ENCODE data around the gene GPBP1. TPM values are rescaled to one million over a fixed set of nuclear protein-coding genes. Genes with fewer than 3 reads are reported as not detected.

GPBP1 gene
- total and polyA plus RNA-seq, 2 experiments from 2014 or later: 105 to 109 TPM

DNA sequence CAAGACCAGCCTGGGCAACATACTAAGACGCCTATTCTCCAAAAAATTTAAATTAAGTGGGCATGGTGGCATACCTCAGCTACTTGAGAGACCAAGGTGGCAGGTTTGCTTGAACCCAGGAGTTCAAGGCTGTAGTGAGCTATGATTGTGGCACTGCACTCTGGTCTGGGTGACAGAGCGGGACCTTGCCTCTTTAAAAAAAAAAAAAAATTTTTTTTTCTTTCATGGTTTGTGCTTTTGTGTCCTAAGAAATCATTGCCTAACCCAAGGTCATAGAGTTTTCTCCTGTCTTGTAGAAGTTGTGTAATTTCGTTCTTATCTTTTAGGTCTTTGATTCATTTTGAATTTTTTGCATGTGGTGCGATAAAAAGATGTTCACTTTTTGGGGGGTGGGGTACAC, 12.3 kb downstream of the GPBP1 start:
- H3F3A ChIP-seq (replicated peaks; ENCODE audit: low read depth): no peaks in the 10 kb centered on the region
- no peak for ATAC-seq
- DNase-seq (ENCODE audit: low spot score): no peak
- no peak overlapping the region for H3K4me2 ChIP-seq
- H3K4me3 ChIP-seq: no peak overlapping the region
- peaks cover 22% of the 10 kb centered on the region for H3K36me3 Mint-ChIP-seq (ENCODE audit: low read depth)
- no peaks in the 10 kb centered on the region for H3K27me3 ChIP-seq (ENCODE audit: insufficient read depth)
- peak overlapping the region; percentile 29; the same call in 1 of the 3 replicates for H3K4me3 Mint-ChIP-seq
- no peak overlapping the region for H3K27ac ChIP-seq (ENCODE audit: low read depth)
- H3K4me1 Mint-ChIP-seq: peaks cover 45% of the 10 kb centered on the region
- H3K27me3 Mint-ChIP-seq (ENCODE audit: insufficient read depth, low read depth, poor library complexity): peaks cover 6% of the 10 kb centered on the region
- 0 out of 2 replicates have a peak overlapping the region, but pooled peaks have one; percentile 53 for H3K27ac Mint-ChIP-seq
- H3K9me3 Mint-ChIP-seq: no peaks in the 10 kb centered on the region
- peaks cover 100% of the 10 kb centered on the region for H3K79me2 ChIP-seq (replicated peaks; ENCODE audit: insufficient read depth)
- TF ChIP-seq EZH2phosphoT487 (IDR thresholded peaks at IDR 0.05; ENCODE audit: unreplicated experiment) (no peak), CTCF (conservative IDR thresholded peaks at IDR 0.05; ENCODE audit: low read depth in 2 of 2) (no peak), JUNB (IDR thresholded peaks at IDR 0.05; ENCODE audit: unreplicated experiment) (no peak), EZH2 (IDR thresholded peaks at IDR 0.05; ENCODE audit: low read depth, unreplicated experiment) (no peak), ZNF462 (CRISPR knock-in tag; IDR thresholded peaks at IDR 0.05) (no peak), ZNF114 (CRISPR knock-in tag; IDR thresholded peaks at IDR 0.05) (no peak), REST (IDR thresholded peaks at IDR 0.05; ENCODE audit: unreplicated experiment) (no peak), NANOG (IDR thresholded peaks at IDR 0.05; ENCODE audit: borderline replicate concordance) (no peak), ZNF331 (CRISPR knock-in tag; IDR thresholded peaks at IDR 0.05; ENCODE audit: low read depth) (no peak), STAT1 (IDR thresholded peaks at IDR 0.05; ENCODE audit: unreplicated experiment) (no peak), POLR2AphosphoS5 (IDR thresholded peaks at IDR 0.05; ENCODE audit: low read depth) (no peak), CREB1 (CRISPR knock-in tag; IDR thresholded peaks at IDR 0.05; ENCODE audit: low read depth) (no peak)
- TF ChIP-seq, protein P1, sequence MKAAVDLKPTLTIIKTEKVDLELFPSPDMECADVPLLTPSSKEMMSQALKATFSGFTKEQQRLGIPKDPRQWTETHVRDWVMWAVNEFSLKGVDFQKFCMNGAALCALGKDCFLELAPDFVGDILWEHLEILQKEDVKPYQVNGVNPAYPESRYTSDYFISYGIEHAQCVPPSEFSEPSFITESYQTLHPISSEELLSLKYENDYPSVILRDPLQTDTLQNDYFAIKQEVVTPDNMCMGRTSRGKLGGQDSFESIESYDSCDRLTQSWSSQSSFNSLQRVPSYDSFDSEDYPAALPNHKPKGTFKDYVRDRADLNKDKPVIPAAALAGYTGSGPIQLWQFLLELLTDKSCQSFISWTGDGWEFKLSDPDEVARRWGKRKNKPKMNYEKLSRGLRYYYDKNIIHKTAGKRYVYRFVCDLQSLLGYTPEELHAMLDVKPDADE (IDR thresholded peaks at IDR 0.05): no peak
- peaks cover 54% of the 10 kb centered on the region for H3K4me1 ChIP-seq (ENCODE audit: insufficient read depth)
- H3K9me2 ChIP-seq (ENCODE audit: insufficient read depth): no peaks in the 10 kb centered on the region
- H4K20me1 ChIP-seq (replicated peaks; ENCODE audit: insufficient read depth): peaks cover 99% of the 10 kb centered on the region
- 0 out of 2 replicates have a peak, but pooled peaks cover 4% of the 10 kb centered on the region for H3K36me3 ChIP-seq (ENCODE audit: insufficient read depth)
- H2AFZ ChIP-seq: no peak overlapping the region

Measured in GM23338 (cell line).